Uterus (tissue), 4 donors: Measurements from ENCODE around the gene TOMM6. TPM values are rescaled to one million over a fixed set of nuclear protein-coding genes. Genes with fewer than 3 reads are reported as not detected.

Source experiments
- DNase-seq, 2 donors: peaks; one replicate each; pipeline ENCODE4 v3.0.0-alpha.2; 2019 to 2020
- H3K27ac ChIP-seq, 2 donors: fragments of 200-600 bp; sonication (generic); 1 replicate in 1 of 2; 2 replicates in 1 of 2; pipeline ENCODE4 v1.5.1; 2016 to 2018
- H3K27me3 ChIP-seq, 2 donors: fragments of 200-600 bp; sonication (generic); one replicate each; pipeline ENCODE4 v1.5.1; 2018 to 2019; ENCODE audit warnings: control low read depth in 1 of 2
- H3K36me3 ChIP-seq, 2 donors: fragments of 200-600 bp; sonication (generic); one replicate each; pipeline ENCODE4 v1.5.1; 2019; ENCODE audit warnings: control low read depth in 1 of 2
- H3K4me1 ChIP-seq, 2 donors: fragments of 200-600 bp; sonication (generic); one replicate each; pipeline ENCODE4 v1.5.1; 2018 to 2019; ENCODE audit warnings: control low read depth in 1 of 2
- H3K4me3 ChIP-seq, 2 donors: fragments of 200-600 bp; sonication (generic); 1 replicate in 1 of 2; 2 replicates in 1 of 2; pipeline ENCODE4 v1.5.1; 2018 to 2019; ENCODE audit warnings: mild to moderate bottlenecking in 1 of 2
- H3K9me3 ChIP-seq, 2 donors: fragments of 200-600 bp; sonication (generic); one replicate each; pipeline ENCODE4 v1.5.1; 2019; ENCODE audit warnings: control low read depth in 1 of 2
- CTCF ChIP-seq, 4 experiments: fragments of 200-600 bp in 2 of 4; fragments of 450-650 bp in 2 of 4; sonication (generic) in 2 of 4; IDR thresholded peaks; one replicate each; pipeline ENCODE4 v1.5.1; 2016 to 2019; ENCODE audit warnings: antibody characterized with exemption in 4 of 4, mild to moderate bottlenecking in 2 of 4, moderate library complexity in 1 of 4
- POLR2A ChIP-seq, 2 donors: fragments of 450-650 bp; IDR thresholded peaks; one replicate each; pipeline ENCODE4 v1.6.1; 2016; ENCODE audit warnings: antibody characterized with exemption in 2 of 2, mild to moderate bottlenecking in 1 of 2, moderate library complexity in 1 of 2
- intact Hi-C: fragments of 100-400 bp; cut with DNase I; formaldehyde crosslinking; loops from one replicate; pipeline ENCODE4 v1.15.1; 2023; ENCODE audit warnings: low total_unique reads
- total RNA-seq, 4 donors: library from RNA; depleted of rRNA in 3 of 4; stranded (reverse); fragments of >200 nt in 3 of 4; gene quantifications; one replicate each; pipeline versions ENCODE4 v1.1.0 to v1.2.4, GENCODE V29; 2014 to 2023
- donor health status: DM: yes; HTN: yes; CAD: no.

Gene TOMM6
- total RNA-seq, 4 donors from 2014 or later, result 53.1 to 164 (median 96.0) TPM

DNA sequence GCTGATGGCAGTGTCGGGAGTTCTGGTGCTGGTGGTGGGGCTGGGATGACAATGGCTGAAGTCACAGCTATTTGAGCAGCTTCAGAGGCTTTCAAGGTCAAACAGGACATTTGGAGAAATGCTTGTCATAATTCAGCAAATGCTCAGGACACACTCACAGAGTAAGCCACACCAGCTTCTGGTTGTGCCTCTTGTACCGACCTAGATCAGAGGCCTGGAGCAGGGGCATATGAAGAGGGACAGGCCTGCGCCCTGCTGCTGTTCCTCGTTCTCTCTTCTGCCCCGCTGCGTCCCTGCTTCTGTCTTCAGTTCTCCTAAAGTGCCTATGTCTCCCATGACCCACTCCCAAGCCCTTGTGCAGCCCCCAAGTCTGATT lies 39.4 kb upstream of the TOMM6 start:
- Histone ChIP-seq H3K27ac (no peak overlapping the region), H3K27me3 (no peaks in the 10 kb centered on the region), H3K4me1 (no peaks in the 10 kb centered on the region), H3K9me3 (no peaks in the 10 kb centered on the region), H3K4me3 (no peak overlapping the region), H3K36me3 (no peaks in the 10 kb centered on the region)
- intact Hi-C loops, result no loop called here
- no peak for DNase-seq
- TF ChIP-seq CTCF (IDR thresholded peaks at IDR 0.05) (no peak), POLR2A (IDR thresholded peaks at IDR 0.05) (no peak)

GRCh38 chr6:41748542-41748941 lies 39.0 kb upstream of the TOMM6 start:
- Histone ChIP-seq H3K36me3 (no peaks in the 10 kb centered on the region), H3K27me3 (no peaks in the 10 kb centered on the region), H3K4me3 (no peak overlapping the region), H3K4me1 (no peaks in the 10 kb centered on the region), H3K9me3 (no peaks in the 10 kb centered on the region), H3K27ac (no peak overlapping the region)
- TF ChIP-seq POLR2A (IDR thresholded peaks at IDR 0.05), result no peak
- TF ChIP-seq CTCF (IDR thresholded peaks at IDR 0.05), result no peak
- intact Hi-C loops, result no loop called here
- no peak for DNase-seq

DNA sequence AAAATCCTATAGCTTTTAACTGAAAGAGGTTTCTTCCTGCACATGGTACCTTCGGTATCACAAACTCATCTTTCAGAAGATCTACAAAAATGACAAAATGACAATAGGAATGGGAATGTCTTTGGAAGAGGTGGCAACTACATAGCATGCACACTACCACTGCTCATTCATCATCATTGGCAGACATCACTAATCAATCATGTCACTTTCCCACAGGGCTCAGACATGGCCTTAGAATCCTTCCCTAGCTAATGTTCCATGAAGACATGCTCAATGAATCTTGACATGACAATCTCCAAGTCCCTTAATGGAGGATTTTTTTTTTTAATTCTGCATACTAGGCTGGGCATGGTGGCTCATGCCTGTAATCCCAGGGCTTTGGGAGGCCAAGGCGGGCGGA lies 37.1 kb upstream of the TOMM6 start:
- no peak for TF ChIP-seq CTCF (IDR thresholded peaks at IDR 0.05)
- TF ChIP-seq POLR2A (IDR thresholded peaks at IDR 0.05), result no peak
- H3K36me3 ChIP-seq, result no peaks in the 10 kb centered on the region
- H3K27ac ChIP-seq, result no peak overlapping the region
- H3K27me3 ChIP-seq, result no peaks in the 10 kb centered on the region
- H3K4me1 ChIP-seq, result no peaks in the 10 kb centered on the region
- H3K9me3 ChIP-seq, result no peaks in the 10 kb centered on the region
- no peak overlapping the region for H3K4me3 ChIP-seq
- intact Hi-C loops, result no loop called here
- no peak for DNase-seq

- TF ChIP-seq CTCF (IDR thresholded peaks at IDR 0.05), result no peak
- no peak for TF ChIP-seq POLR2A (IDR thresholded peaks at IDR 0.05)
- Histone ChIP-seq H3K4me1 (no peaks in the 10 kb centered on the region), H3K9me3 (no peaks in the 10 kb centered on the region), H3K27me3 (no peaks in the 10 kb centered on the region), H3K27ac (no peak overlapping the region), H3K4me3 (no peak overlapping the region), H3K36me3 (no peaks in the 10 kb centered on the region)
- intact Hi-C loops, result no loop called here
- DNase-seq, result no peak
These were observed 31.6 kb upstream of the TOMM6 start for GRCh38 chr6:41755895-41756294.

DNA sequence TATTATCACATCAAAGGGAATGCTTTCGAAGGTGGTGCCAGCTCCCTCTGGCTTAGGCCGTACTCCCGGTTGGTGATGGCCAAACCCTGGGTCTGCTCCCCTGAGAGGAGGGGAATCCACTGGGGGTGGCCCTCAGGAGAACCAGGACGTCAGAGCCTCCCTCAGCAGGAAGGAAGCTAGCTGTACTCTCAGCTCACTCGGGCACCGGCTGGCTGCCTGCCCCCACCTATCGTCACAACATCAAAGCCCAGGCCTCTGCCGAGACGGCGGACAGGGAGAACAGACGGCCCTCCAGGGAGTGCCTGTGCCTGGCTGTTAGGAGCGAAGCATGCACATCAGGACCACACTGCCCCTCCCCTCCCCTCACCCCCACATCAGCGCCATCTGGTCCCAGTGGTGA lies 31.1 kb upstream of the TOMM6 start:
- intact Hi-C loops, result no loop called here
- no peak for DNase-seq
- Histone ChIP-seq H3K9me3 (no peaks in the 10 kb centered on the region), H3K4me1 (no peaks in the 10 kb centered on the region), H3K27ac (no peak overlapping the region), H3K4me3 (no peak overlapping the region), H3K27me3 (no peaks in the 10 kb centered on the region), H3K36me3 (no peaks in the 10 kb centered on the region)
- no peak for TF ChIP-seq CTCF (IDR thresholded peaks at IDR 0.05)
- no peak for TF ChIP-seq POLR2A (IDR thresholded peaks at IDR 0.05)
